Stomach (tissue), 4 donors: ENCODE data around the gene CHRNG.

ENCODE experiments used
- POLR2AphosphoS5 ChIP-seq, 3 donors: sonication (generic); formaldehyde crosslinking; IDR thresholded peaks; one replicate each; pipeline ENCODE4 v1.6.1; 2016; ENCODE audit warnings: antibody characterized with exemption in 3 of 3
- TF ChIP-seq, protein P1 (sequence below), 7 experiments: fragments of 450-650 bp in 4 of 7; fragments of 200-600 bp in 3 of 7; sonication (generic) in 3 of 7; IDR thresholded peaks; one replicate each; pipeline ENCODE4 v1.5.1; 2016 to 2019; ENCODE audit warnings: antibody characterized with exemption in 7 of 7, control low read depth in 2 of 7, mild to moderate bottlenecking in 1 of 7

DNA sequence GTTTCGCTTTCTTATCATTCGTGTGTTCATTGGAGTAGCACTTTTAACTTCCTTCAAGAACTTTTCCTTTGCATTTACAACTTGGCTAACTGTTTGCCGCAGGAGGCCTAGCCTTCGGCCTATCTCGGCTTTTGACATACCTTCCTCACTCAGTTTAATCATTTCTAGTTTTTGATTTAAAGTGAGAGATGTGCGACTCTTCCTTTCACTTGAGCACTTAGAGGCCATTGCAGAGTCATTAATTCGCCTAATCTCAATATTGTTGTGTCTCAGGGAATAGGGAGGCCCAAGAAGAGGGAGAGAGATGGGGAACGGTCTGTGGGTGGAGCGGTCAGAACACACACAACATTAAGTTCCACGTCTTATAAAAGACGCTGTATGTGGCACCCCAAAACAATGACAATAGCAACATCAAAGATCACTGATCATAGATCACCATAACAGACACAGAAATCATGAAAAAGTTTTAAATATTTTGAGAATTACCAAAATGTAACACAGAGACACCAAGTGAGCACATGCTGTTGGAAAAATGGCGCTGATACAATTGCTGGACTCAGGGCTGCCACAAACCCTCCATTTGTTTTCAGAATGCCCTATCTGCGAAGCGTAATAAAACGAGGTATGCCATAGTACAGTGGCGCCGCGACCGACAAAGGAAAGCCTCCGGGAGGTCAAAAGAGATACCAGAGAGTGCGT, 10.3 kb downstream of the CHRNG start:
- no peak for TF ChIP-seq POLR2AphosphoS5 (IDR thresholded peaks at IDR 0.05)
- TF ChIP-seq, protein P1, sequence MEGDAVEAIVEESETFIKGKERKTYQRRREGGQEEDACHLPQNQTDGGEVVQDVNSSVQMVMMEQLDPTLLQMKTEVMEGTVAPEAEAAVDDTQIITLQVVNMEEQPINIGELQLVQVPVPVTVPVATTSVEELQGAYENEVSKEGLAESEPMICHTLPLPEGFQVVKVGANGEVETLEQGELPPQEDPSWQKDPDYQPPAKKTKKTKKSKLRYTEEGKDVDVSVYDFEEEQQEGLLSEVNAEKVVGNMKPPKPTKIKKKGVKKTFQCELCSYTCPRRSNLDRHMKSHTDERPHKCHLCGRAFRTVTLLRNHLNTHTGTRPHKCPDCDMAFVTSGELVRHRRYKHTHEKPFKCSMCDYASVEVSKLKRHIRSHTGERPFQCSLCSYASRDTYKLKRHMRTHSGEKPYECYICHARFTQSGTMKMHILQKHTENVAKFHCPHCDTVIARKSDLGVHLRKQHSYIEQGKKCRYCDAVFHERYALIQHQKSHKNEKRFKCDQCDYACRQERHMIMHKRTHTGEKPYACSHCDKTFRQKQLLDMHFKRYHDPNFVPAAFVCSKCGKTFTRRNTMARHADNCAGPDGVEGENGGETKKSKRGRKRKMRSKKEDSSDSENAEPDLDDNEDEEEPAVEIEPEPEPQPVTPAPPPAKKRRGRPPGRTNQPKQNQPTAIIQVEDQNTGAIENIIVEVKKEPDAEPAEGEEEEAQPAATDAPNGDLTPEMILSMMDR (IDR thresholded peaks at IDR 0.05): no peak
